G401 (cell line): ENCODE results near the gene PCBP3. TPM values are rescaled to one million over a fixed set of nuclear protein-coding genes. Genes with fewer than 3 reads are reported as not detected.
"Not testable (repeated sequence)": the region's sequence is repeated elsewhere in the genome, so short reads cannot be mapped to it uniquely, and the experiment has no call there.

Source experiments
- DNase-seq: peaks from one replicate; pipeline ENCODE4 v3.0.0-alpha.2; 2015; ENCODE audit warnings: low spot score
- in situ Hi-C: cut with HindIII; loops from 2 replicates; pipeline ENCODE4 v1.10.0; 2016; ENCODE audit warnings: low sequenced_read_pairs, mixed read lengths
- total RNA-seq: library from RNA; depleted of rRNA; stranded (reverse); fragments of >200 nt; shearing (Covaris generic); gene quantifications from 2 replicates; pipeline ENCODE4 v1.2.3, GENCODE V29; 2014

PCBP3 gene
- total RNA-seq, 1 experiment from 2014 or later, result 1.7 TPM

- in situ Hi-C loops, result no loop called here
- no peak for DNase-seq
Measured at GRCh38 chr21:45792682-45793383, 149.3 kb downstream of the PCBP3 start.

- in situ Hi-C loops, result no loop called here
- DNase-seq, result no peak
Measured at GRCh38 chr21:45794027-45794426, 150.5 kb downstream of the PCBP3 start.

- in situ Hi-C loops, result no loop called here
- no peak for DNase-seq
Measured at GRCh38 chr21:45796003-45796402, 152.5 kb downstream of the PCBP3 start.

- in situ Hi-C loops, result no loop called here
- DNase-seq, result no peak
Measured at GRCh38 chr21:45797338-45797737, 153.8 kb downstream of the PCBP3 start.

- no peak for DNase-seq
- in situ Hi-C loops, result no loop called here
Measured at GRCh38 chr21:45799765-45800338, 156.3 kb downstream of the PCBP3 start.

GRCh38 chr21:45800339-45801080 lies 157.0 kb downstream of the PCBP3 start:
- no peak for DNase-seq
- in situ Hi-C loops, result no loop called here

- DNase-seq, result no peak
- in situ Hi-C loops, result no loop called here
Measured at GRCh38 chr21:45801129-45801964, 157.8 kb downstream of the PCBP3 start.

GRCh38 chr21:45801989-45802388 lies 158.5 kb downstream of the PCBP3 start:
- no peak for DNase-seq
- in situ Hi-C loops, result no loop called here

- in situ Hi-C loops, result no loop called here
- no peak for DNase-seq
Measured at GRCh38 chr21:45802425-45802824, 158.9 kb downstream of the PCBP3 start.

GRCh38 chr21:45802956-45803617 lies 159.6 kb downstream of the PCBP3 start:
- DNase-seq, result no peak

GRCh38 chr21:45803618-45804340 lies 160.3 kb downstream of the PCBP3 start:
- in situ Hi-C loops, result no loop called here
- DNase-seq, result peak; percentile 63

More at GRCh38 chr21:45802956-45803617, 159.6 kb downstream of the PCBP3 start:
- in situ Hi-C loops, result no loop called here

GRCh38 chr21:45804809-45805313 lies 161.3 kb downstream of the PCBP3 start:
- no peak for DNase-seq
- in situ Hi-C loops, result no loop called here

- in situ Hi-C loops, result no loop called here
- DNase-seq, result no peak
Measured at GRCh38 chr21:45805321-45805720, 161.8 kb downstream of the PCBP3 start.

- DNase-seq, result no peak
- in situ Hi-C loops, result no loop called here
Measured at GRCh38 chr21:45806042-45806441, 162.5 kb downstream of the PCBP3 start.

- in situ Hi-C loops, DNase-seq: not testable (repeated sequence)
Measured at GRCh38 chr21:45808663-45809062, 165.1 kb downstream of the PCBP3 start.

GRCh38 chr21:45809421-45809820 lies 165.9 kb downstream of the PCBP3 start:
- in situ Hi-C loops, result no loop called here
- DNase-seq, result no peak

- in situ Hi-C loops, result no loop called here
- no peak for DNase-seq
Measured at GRCh38 chr21:45811136-45811535, 167.6 kb downstream of the PCBP3 start.
